Erythroblast (primary cell): Measurements from ENCODE around the gene TYR.
"Not testable (repeated sequence)": the region's sequence is repeated elsewhere in the genome, so short reads cannot be mapped to it uniquely, and the experiment has no call there.

Experiments used
- GATA1 ChIP-seq: IDR thresholded peaks from 2 replicates; pipeline ENCODE4 v1.6.1; 2011; ENCODE audit warnings: low read depth, mild to moderate bottlenecking, control low read depth, low read length, moderate library complexity
- POLR2A ChIP-seq: IDR thresholded peaks from 2 replicates; pipeline ENCODE4 v1.6.1; 2011; ENCODE audit warnings: mild to moderate bottlenecking, low read length

GRCh38 chr11:89309321-89309985 is 131.8 kb downstream of the TYR start:
- not testable (repeated sequence) for TF ChIP-seq POLR2A, GATA1
